ENCODE data around the gene CHST6. TPM values are rescaled to one million over a fixed set of nuclear protein-coding genes. Genes with fewer than 3 reads are reported as not detected.

The CHST6 gene
- 0.24 and 1.7 TPM in 2 replicates for total RNA-seq

GRCh38 chr16:75495076-75495674 lies at the start of gene CHST6:
Gene CHST6 (minus strand): TSS chr16:75495441. CDS start chr16:75479828, 15,613 bp downstream.

GRCh38 chr16:75535901-75536300 lies 40.7 kb upstream of the CHST6 start, which contains the start of gene CHST5:
Gene CHST5 (minus strand): TSS chr16:75536108. CDS start chr16:75530384, 5,724 bp downstream.

GRCh38 chr16:75464122-75464918 lies 30.9 kb downstream of the CHST6 start, which contains the start of gene TMEM170A:
Gene TMEM170A (minus strand): TSS chr16:75464689. CDS start chr16:75464600, 89 bp downstream.

GRCh38 chr16:75432828-75433731 lies 62.2 kb downstream of the CHST6 start, which contains the start of gene CFDP1:
Gene CFDP1 (minus strand): TSS chr16:75433503. CDS start chr16:75433352, 151 bp downstream.

Other genes with a start within 250 kb of the CHST6 start
- 69.4 and 81.5 TPM in 2 replicates for gene BCAR1, start 243.8 kb downstream of the CHST6 start, total RNA-seq
- gene CFDP1, start 61.9 kb downstream of the CHST6 start, total RNA-seq = 44.3 and 56.0 TPM in 2 replicates
- 8.8 and 13.3 TPM in 2 replicates for gene TMEM170A, start 30.8 kb downstream of the CHST6 start, total RNA-seq
- not detected in 2 replicates for gene CHST5, start 40.7 kb upstream of the CHST6 start, total RNA-seq
- gene TMEM231, start 60.8 kb upstream of the CHST6 start, total RNA-seq = 8.1 and 12.3 TPM in 2 replicates
- gene GABARAPL2, start 70.9 kb upstream of the CHST6 start, total RNA-seq = 52.0 and 69.9 TPM in 2 replicates
- gene ADAT1, start 127.8 kb upstream of the CHST6 start, total RNA-seq = 27.2 and 46.9 TPM in 2 replicates
- gene KARS1, start 152.2 kb upstream of the CHST6 start, total RNA-seq = 126 and 172 TPM in 2 replicates
- gene TERF2IP, start 152.3 kb upstream of the CHST6 start, total RNA-seq = 46.4 and 66.0 TPM in 2 replicates
- gene CPHXL2, start 181.6 kb upstream of the CHST6 start, total RNA-seq = not detected in 2 replicates
- gene DUXB, start 206.0 kb upstream of the CHST6 start, total RNA-seq = not detected in 2 replicates
- not detected in 2 replicates for gene CPHXL, start 231.0 kb upstream of the CHST6 start, total RNA-seq